Upper lobe of left lung (tissue), 6 donors: ENCODE measurements around the gene IMMP2L. TPM values are rescaled to one million over a fixed set of nuclear protein-coding genes. Genes with fewer than 3 reads are reported as not detected.

Source experiments
- ATAC-seq, 2 donors: fragments of 200-7000 bp; cut with Tn5 transposase; one replicate each; pipeline ENCODE4 v1.9.1; 2022; ENCODE audit warnings: mild to moderate bottlenecking in 2 of 2, moderate library complexity in 2 of 2; ENCODE audit not compliant: low FRiP score in 2 of 2
- DNase-seq, 2 donors: peaks; one replicate each; pipeline ENCODE4 v3.0.0-alpha.2; 2019 to 2020
- H3K27ac ChIP-seq, 4 donors: fragments of 200-600 bp; sonication (generic); one replicate each; pipeline ENCODE4 v1.5.1; 2016 to 2019
- H3K27me3 ChIP-seq, 4 donors: fragments of 200-600 bp; sonication (generic); one replicate each; pipeline ENCODE4 v1.5.1; 2017 to 2019
- H3K36me3 ChIP-seq, 4 donors: fragments of 200-600 bp; sonication (generic); one replicate each; pipeline ENCODE4 v1.5.1; 2016 to 2019
- H3K4me1 ChIP-seq, 4 donors: fragments of 200-600 bp; sonication (generic); one replicate each; pipeline ENCODE4 v1.5.1; 2018 to 2019
- H3K4me3 ChIP-seq, 4 donors: fragments of 200-600 bp; sonication (generic); one replicate each; pipeline ENCODE4 v1.5.1; 2017 to 2019; ENCODE audit warnings: mild to moderate bottlenecking in 2 of 4, moderate library complexity in 1 of 4
- H3K9me3 ChIP-seq, 4 donors: fragments of 200-600 bp; sonication (generic); one replicate each; pipeline ENCODE4 v1.5.1; 2018 to 2019
- CTCF ChIP-seq, 6 experiments: fragments of 450-650 bp in 4 of 6; fragments of 200-600 bp in 2 of 6; sonication (generic) in 2 of 6; IDR thresholded peaks; one replicate each; pipeline ENCODE4 v1.5.1; 2016 to 2019; ENCODE audit warnings: antibody characterized with exemption in 6 of 6
- EP300 ChIP-seq, 4 donors: sonication (generic); formaldehyde crosslinking; IDR thresholded peaks; one replicate each; pipeline ENCODE4 v1.5.1; 2017; ENCODE audit warnings: antibody characterized with exemption in 4 of 4, control low read depth in 2 of 4
- POLR2A ChIP-seq, 4 donors: fragments of 450-650 bp; IDR thresholded peaks; one replicate each; pipeline ENCODE4 v1.5.1; 2016 to 2017; ENCODE audit warnings: antibody characterized with exemption in 4 of 4, mild to moderate bottlenecking in 2 of 4
- POLR2AphosphoS5 ChIP-seq, 2 donors: sonication (generic); formaldehyde crosslinking; IDR thresholded peaks; one replicate each; pipeline ENCODE4 v1.5.1; 2017; ENCODE audit warnings: antibody characterized with exemption in 2 of 2
- WGBS, 2 donors: methylation state at CpG; one replicate each; pipeline ENCODE4 v1.1.5; 2017 to 2018; 5-methylcytosine and 5-hydroxymethylcytosine counted together
- total RNA-seq, 6 donors: library from RNA; depleted of rRNA in 4 of 6; stranded (reverse); fragments of >200 nt in 4 of 6; gene quantifications; one replicate each; pipeline versions ENCODE4 v1.1.0 to v1.2.1, GENCODE V29; 2016 to 2021
- donor health status: DM: no; HTN: no; CAD: no; lungs with moderate emphysema.
- donor health status: DM: no; HTN: yes; CAD: no; lungs with severe emphysema.

Gene IMMP2L
- total RNA-seq, 6 donors from 2014 or later = 7.1 to 17.5 (median 11.3) TPM

DNA sequence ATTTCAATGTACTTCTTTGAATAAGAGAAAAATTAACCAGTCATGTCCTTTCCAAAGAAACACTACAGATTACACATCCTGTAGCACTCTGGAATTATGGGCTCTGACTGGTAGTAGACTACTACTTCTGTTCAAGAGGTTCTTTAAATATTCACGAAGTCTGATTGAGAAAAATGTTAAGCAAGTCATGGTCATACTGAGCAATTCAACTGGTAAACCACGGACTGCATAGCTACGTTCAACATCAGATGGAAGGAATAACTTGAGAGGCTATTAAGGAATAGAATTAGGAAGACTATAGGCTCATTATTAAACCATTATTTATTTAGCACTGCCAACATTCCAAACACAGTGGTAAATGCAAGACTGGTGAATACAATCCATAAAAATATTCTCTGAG lies 160.8 kb downstream of the IMMP2L start:
- 36 to 52% methylated on average over 3 of the region's 3 CpGs for WGBS, 2 donors
- H3K36me3 ChIP-seq = no peaks in the 10 kb centered on the region
- no peak for DNase-seq
- ATAC-seq = no peak
- TF ChIP-seq CTCF (IDR thresholded peaks at IDR 0.05) = no peak
- no peak for TF ChIP-seq POLR2AphosphoS5 (IDR thresholded peaks at IDR 0.05)
- TF ChIP-seq POLR2A (IDR thresholded peaks at IDR 0.05) = no peak
- TF ChIP-seq EP300 (IDR thresholded peaks at IDR 0.05) = no peak
- H3K9me3 ChIP-seq = no peaks in the 10 kb centered on the region
- H3K4me3 ChIP-seq = no peak overlapping the region
- H3K27me3 ChIP-seq = no peaks in the 10 kb centered on the region
- peaks cover 0 to 6% (median 0%) of the 10 kb centered on the region in 4 donors for H3K4me1 ChIP-seq
- no peak overlapping the region for H3K27ac ChIP-seq

GRCh38 chr7:111400088-111400487 lies 162.2 kb downstream of the IMMP2L start:
- no peak for TF ChIP-seq CTCF (IDR thresholded peaks at IDR 0.05)
- no peak for TF ChIP-seq POLR2AphosphoS5 (IDR thresholded peaks at IDR 0.05)
- TF ChIP-seq POLR2A (IDR thresholded peaks at IDR 0.05) = no peak
- TF ChIP-seq EP300 (IDR thresholded peaks at IDR 0.05) = no peak
- Histone ChIP-seq H3K36me3 (no peaks in the 10 kb centered on the region), H3K27me3 (no peaks in the 10 kb centered on the region), H3K4me1 (peaks cover 0 to 6% (median 0%) of the 10 kb centered on the region in 4 donors), H3K4me3 (no peak overlapping the region), H3K27ac (no peak overlapping the region), H3K9me3 (no peaks in the 10 kb centered on the region)
- WGBS, 2 donors = 82 to 84% methylated on average over 2 of the region's 2 CpGs
- DNase-seq (no peak), ATAC-seq (no peak)

DNA sequence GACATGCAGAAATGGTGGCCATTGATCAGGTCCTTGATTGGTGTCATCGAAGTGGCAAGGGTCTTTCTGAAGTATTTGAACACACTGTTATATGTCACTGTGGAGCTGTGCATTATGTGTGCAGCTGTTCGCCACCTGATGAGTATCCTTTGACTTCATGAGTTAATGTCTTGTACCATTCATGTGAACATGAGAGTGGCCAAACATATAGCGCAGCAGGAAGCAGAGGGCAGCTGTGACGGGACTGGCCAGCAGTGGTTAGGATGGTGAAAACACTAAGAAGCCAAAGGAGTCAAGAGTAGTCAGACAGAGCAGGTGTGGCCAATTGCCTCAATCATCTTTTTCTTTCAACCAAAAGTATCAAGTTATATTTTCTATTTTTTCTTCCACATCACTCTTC lies 167.4 kb downstream of the IMMP2L start:
- no peak for DNase-seq
- no peak for ATAC-seq
- H3K4me3 ChIP-seq = no peak overlapping the region
- H3K9me3 ChIP-seq = no peaks in the 10 kb centered on the region
- TF ChIP-seq POLR2AphosphoS5 (IDR thresholded peaks at IDR 0.05) = no peak
- TF ChIP-seq POLR2A (IDR thresholded peaks at IDR 0.05) = no peak
- no peak for TF ChIP-seq EP300 (IDR thresholded peaks at IDR 0.05)
- H3K27me3 ChIP-seq = no peaks in the 10 kb centered on the region
- peaks cover 0 to 7% (median 4%) of the 10 kb centered on the region in 4 donors for H3K4me1 ChIP-seq
- WGBS, 2 donors = 96 to 98% methylated on average over 4 of the region's 4 CpGs
- no peaks in the 10 kb centered on the region for H3K36me3 ChIP-seq
- no peak overlapping the region for H3K27ac ChIP-seq

- no peaks in the 10 kb centered on the region for H3K36me3 ChIP-seq
- no peaks in the 10 kb centered on the region for H3K9me3 ChIP-seq
- no peaks in the 10 kb centered on the region for H3K27me3 ChIP-seq
- no peak for ATAC-seq
- 53 to 70% methylated on average over 3 of the region's 3 CpGs for WGBS, 2 donors
- TF ChIP-seq POLR2AphosphoS5 (IDR thresholded peaks at IDR 0.05) (no peak), EP300 (IDR thresholded peaks at IDR 0.05) (no peak), CTCF (IDR thresholded peaks at IDR 0.05) (no peak), POLR2A (IDR thresholded peaks at IDR 0.05) (no peak)
- no peak overlapping the region for H3K27ac ChIP-seq
- H3K4me3 ChIP-seq = no peak overlapping the region
- peaks cover 0 to 7% (median 4%) of the 10 kb centered on the region in 4 donors for H3K4me1 ChIP-seq
- DNase-seq = no peak
Measured at GRCh38 chr7:111393011-111393754, 169.1 kb downstream of the IMMP2L start.

- H3K4me3 ChIP-seq = no peak overlapping the region
- H3K27ac ChIP-seq = no peak overlapping the region
- DNase-seq = no peak
- H3K9me3 ChIP-seq = no peaks in the 10 kb centered on the region
- ATAC-seq = no peak
- H3K27me3 ChIP-seq = no peaks in the 10 kb centered on the region
- WGBS, 2 donors = 40 to 53% methylated on average over 1 of the region's 1 CpG
- peaks cover 0 to 7% (median 4%) of the 10 kb centered on the region in 4 donors for H3K4me1 ChIP-seq
- TF ChIP-seq EP300 (IDR thresholded peaks at IDR 0.05) (no peak), CTCF (IDR thresholded peaks at IDR 0.05) (no peak), POLR2A (IDR thresholded peaks at IDR 0.05) (no peak), POLR2AphosphoS5 (IDR thresholded peaks at IDR 0.05) (no peak)
- no peaks in the 10 kb centered on the region for H3K36me3 ChIP-seq
Measured at GRCh38 chr7:111392294-111392693, 170.0 kb downstream of the IMMP2L start.
